Measurements from ENCODE around the gene NCAM1.

DNA sequence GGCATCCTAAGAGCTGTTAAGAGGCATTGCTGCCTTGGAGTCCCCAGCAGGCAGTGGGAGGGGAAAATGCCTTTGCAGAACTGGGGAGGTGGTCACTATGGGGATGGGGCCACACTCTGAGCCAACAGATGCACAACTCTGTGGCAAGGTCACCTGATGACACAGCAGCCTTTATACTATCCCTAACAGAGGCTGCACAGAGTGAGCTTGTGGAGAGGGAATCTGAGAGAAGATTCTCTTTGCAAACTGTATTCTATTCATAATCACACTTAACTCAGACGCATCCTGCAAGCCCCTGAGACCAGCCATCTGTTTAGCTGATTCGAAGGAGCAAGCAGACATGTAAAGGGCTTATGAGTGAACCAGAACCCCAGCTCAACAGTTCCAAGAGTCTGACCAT is 304.1 kb downstream of the NCAM1 start:
- TF ChIP-seq IRF1 (CRISPR knock-in tag; IDR thresholded peaks at IDR 0.05; ENCODE audit: borderline replicate concordance) (no peak), NONO (IDR thresholded peaks at IDR 0.05; ENCODE audit: low read depth in 2 of 2, low read length in 1 of 2) (no peak), EZH2 (IDR thresholded peaks at IDR 0.05; ENCODE audit: borderline replicate concordance, low read depth, low read length) (no peak), TSHZ1 (CRISPR knock-in tag; IDR thresholded peaks at IDR 0.05) (no peak)

Data from K562 (cell line).